H9 (cell line): ENCODE data around the gene MYRIP. TPM values are rescaled to one million over a fixed set of nuclear protein-coding genes. Genes with fewer than 3 reads are reported as not detected.

Source experiments
- DNase-seq: peaks from one replicate; pipeline ENCODE4 v3.0.0-alpha.2; 2017
- H2AFZ ChIP-seq: one replicate; pipeline ENCODE4 v1.6.1; 2013; ENCODE audit warnings: mild to moderate bottlenecking, low read length, control low read depth, moderate library complexity
- H2AK5ac ChIP-seq: 2 replicates; pipeline ENCODE4 v1.6.1; 2013; ENCODE audit warnings: low read length, control low read depth, mixed read lengths; ENCODE audit not compliant: insufficient read length
- H2BK120ac ChIP-seq: one replicate; pipeline ENCODE4 v1.6.1; 2013; ENCODE audit warnings: low read depth, mild to moderate bottlenecking, low read length, control low read depth, inconsistent platforms; ENCODE audit not compliant: poor library complexity, severe bottlenecking
- H2BK12ac ChIP-seq: 2 replicates; pipeline ENCODE4 v1.6.1; 2013; ENCODE audit warnings: low read length, control low read depth, mixed read lengths, low read depth; ENCODE audit not compliant: insufficient read length
- H2BK15ac ChIP-seq: 2 replicates; pipeline ENCODE4 v1.6.1; 2013; ENCODE audit warnings: low read depth, low read length, control low read depth
- H2BK20ac ChIP-seq: one replicate; pipeline ENCODE4 v1.6.1; 2013; ENCODE audit warnings: low read depth, mild to moderate bottlenecking, low read length, control low read depth, inconsistent platforms; ENCODE audit not compliant: poor library complexity, severe bottlenecking
- H2BK5ac ChIP-seq: 2 replicates; pipeline ENCODE4 v1.6.1; 2013; ENCODE audit warnings: low read length, control low read depth, mixed read lengths; ENCODE audit not compliant: insufficient read length
- H3K14ac ChIP-seq: 2 replicates; pipeline ENCODE4 v1.6.1; 2013; ENCODE audit warnings: low read length, control low read depth; ENCODE audit not compliant: insufficient read depth
- H3K18ac ChIP-seq: 2 replicates; pipeline ENCODE4 v1.6.1; 2013; ENCODE audit warnings: low read depth, mild to moderate bottlenecking, mixed read lengths, low read length, control low read depth; ENCODE audit not compliant: insufficient read length
- H3K23ac ChIP-seq: 2 replicates; pipeline ENCODE4 v1.6.1; 2013; ENCODE audit warnings: low read length, control low read depth, mixed read lengths, low read depth; ENCODE audit not compliant: insufficient read length
- H3K23me2 ChIP-seq: 2 replicates; pipeline ENCODE4 v1.6.1; 2013; ENCODE audit warnings: low read depth, mild to moderate bottlenecking, mixed read lengths, low read length, control low read depth; ENCODE audit not compliant: insufficient read length, poor library complexity, severe bottlenecking
- H3K27ac ChIP-seq: 2 replicates; pipeline ENCODE4 v1.5.1; 2013; ENCODE audit warnings: low read length, control low read depth, mixed read lengths, low read depth; ENCODE audit not compliant: insufficient read length
- H3K27me3 ChIP-seq: 2 replicates; pipeline ENCODE4 v1.6.1; 2013; ENCODE audit warnings: low read length, control low read depth, inconsistent platforms; ENCODE audit not compliant: insufficient read depth
- H3K4ac ChIP-seq: 2 replicates; pipeline ENCODE4 v1.6.1; 2013; ENCODE audit warnings: low read depth, mild to moderate bottlenecking, control low read depth, inconsistent platforms, low read length, moderate library complexity
- H3K4me1 ChIP-seq: 2 replicates; pipeline ENCODE4 v1.6.1; 2013; ENCODE audit warnings: low read length, control low read depth, inconsistent platforms; ENCODE audit not compliant: insufficient read depth
- H3K4me2 ChIP-seq: 2 replicates; pipeline ENCODE4 v1.6.1; 2013; ENCODE audit warnings: low read length, control low read depth, mixed read lengths; ENCODE audit not compliant: insufficient read length, insufficient read depth
- H3K56ac ChIP-seq: 2 replicates; pipeline ENCODE4 v1.6.1; 2013; ENCODE audit warnings: low read depth, mild to moderate bottlenecking, mixed read lengths, low read length, control low read depth; ENCODE audit not compliant: insufficient read length
- H3K79me1 ChIP-seq: 2 replicates; pipeline ENCODE4 v1.6.1; 2013; ENCODE audit warnings: low read depth, mild to moderate bottlenecking, moderate library complexity, low read length, control low read depth, inconsistent platforms; ENCODE audit not compliant: insufficient read depth, poor library complexity, severe bottlenecking
- H3K79me2 ChIP-seq: 2 replicates; pipeline ENCODE4 v1.6.1; 2013; ENCODE audit warnings: low read length, control low read depth, inconsistent platforms; ENCODE audit not compliant: insufficient read depth
- H3K9ac ChIP-seq: 2 replicates; pipeline ENCODE4 v1.6.1; 2013; ENCODE audit warnings: low read length, control low read depth, mixed read lengths; ENCODE audit not compliant: insufficient read length; ENCODE audit errors: extremely low read depth
- H3K9me3 ChIP-seq: one replicate; pipeline ENCODE4 v1.6.1; 2013; ENCODE audit warnings: low read depth, low read length, inconsistent platforms; ENCODE audit not compliant: control insufficient read depth
- H3T11ph ChIP-seq: one replicate; pipeline ENCODE4 v1.6.1; 2013; ENCODE audit warnings: mild to moderate bottlenecking, low read length, control low read depth, inconsistent platforms
- H4K20me1 ChIP-seq: one replicate; pipeline ENCODE4 v1.6.1; 2013; ENCODE audit not compliant: control insufficient read depth, insufficient read length, insufficient read depth
- H4K5ac ChIP-seq: 2 replicates; pipeline ENCODE4 v1.6.1; 2013; ENCODE audit warnings: low read depth, mild to moderate bottlenecking, mixed read lengths, low read length, control low read depth; ENCODE audit not compliant: insufficient read length
- H4K8ac ChIP-seq: replicated peaks from 2 replicates; pipeline ENCODE4 v1.6.1; 2013; ENCODE audit warnings: low read length, control low read depth, mixed read lengths, low read depth; ENCODE audit not compliant: insufficient read length
- H4K91ac ChIP-seq: 2 replicates; pipeline ENCODE4 v1.6.1; 2013; ENCODE audit warnings: low read depth, mild to moderate bottlenecking, moderate library complexity, mixed read lengths, low read length, control low read depth; ENCODE audit not compliant: insufficient read length
- H3K27ac Mint-ChIP-seq, 3 experiments: 2 replicates in 2 of 3; 3 replicates in 1 of 3; pipeline ENCODE4 v1.8.0; 2020 to 2021; ENCODE audit warnings: mixed read lengths in 3 of 3, mild to moderate bottlenecking in 1 of 3, moderate library complexity in 1 of 3
- H3K27me3 Mint-ChIP-seq: 2 replicates; pipeline ENCODE4 v1.8.0; 2021; ENCODE audit warnings: low read depth, mild to moderate bottlenecking, moderate library complexity, mixed read lengths
- H3K36me3 Mint-ChIP-seq, 3 experiments: 2 replicates in 2 of 3; 3 replicates in 1 of 3; pipeline ENCODE4 v1.8.0; 2020 to 2021; ENCODE audit warnings: low read depth in 3 of 3, mixed read lengths in 3 of 3; ENCODE audit not compliant: insufficient read depth in 1 of 3
- H3K4me1 Mint-ChIP-seq, 2 experiments: 2 replicates each; pipeline ENCODE4 v1.8.0; 2020; ENCODE audit warnings: mixed read lengths in 2 of 2
- H3K4me3 Mint-ChIP-seq, 2 experiments: 2 replicates in 1 of 2; 3 replicates in 1 of 2; pipeline ENCODE4 v1.8.0; 2020 to 2021; ENCODE audit warnings: mild to moderate bottlenecking in 2 of 2, mixed read lengths in 2 of 2, moderate library complexity in 1 of 2
- H3K9me3 Mint-ChIP-seq, 2 experiments: 2 replicates in 1 of 2; 3 replicates in 1 of 2; pipeline ENCODE4 v1.8.0; 2020; ENCODE audit warnings: mild to moderate bottlenecking in 2 of 2, mixed read lengths in 2 of 2, moderate library complexity in 1 of 2
- WGBS: extraction: QIAGEN DNeasy Blood & Tissue Kit; methylation state at CpG from one replicate; pipeline ENCODE4 v1.1.7; 2013; ENCODE audit warnings: missing lambda C conversion rate, low lambda C conversion rate, mixed read lengths; ENCODE audit not compliant: insufficient read length; ENCODE audit errors: extremely low coverage; 5-methylcytosine and 5-hydroxymethylcytosine counted together
- total RNA-seq: library from RNA; stranded (reverse); gene quantifications from 2 replicates; pipeline ENCODE4 v1.2.1, GENCODE V29; 2021
- TF ChIP-seq, protein P1 (sequence below): fragments of 200-600 bp; sonication (generic); conservative IDR thresholded peaks from 3 replicates; pipeline ENCODE4 v1.8.0; 2021; ENCODE audit warnings: antibody characterized with exemption, mild to moderate bottlenecking

MYRIP gene
- total RNA-seq, 1 experiment from 2014 or later: 1.8 TPM

DNA sequence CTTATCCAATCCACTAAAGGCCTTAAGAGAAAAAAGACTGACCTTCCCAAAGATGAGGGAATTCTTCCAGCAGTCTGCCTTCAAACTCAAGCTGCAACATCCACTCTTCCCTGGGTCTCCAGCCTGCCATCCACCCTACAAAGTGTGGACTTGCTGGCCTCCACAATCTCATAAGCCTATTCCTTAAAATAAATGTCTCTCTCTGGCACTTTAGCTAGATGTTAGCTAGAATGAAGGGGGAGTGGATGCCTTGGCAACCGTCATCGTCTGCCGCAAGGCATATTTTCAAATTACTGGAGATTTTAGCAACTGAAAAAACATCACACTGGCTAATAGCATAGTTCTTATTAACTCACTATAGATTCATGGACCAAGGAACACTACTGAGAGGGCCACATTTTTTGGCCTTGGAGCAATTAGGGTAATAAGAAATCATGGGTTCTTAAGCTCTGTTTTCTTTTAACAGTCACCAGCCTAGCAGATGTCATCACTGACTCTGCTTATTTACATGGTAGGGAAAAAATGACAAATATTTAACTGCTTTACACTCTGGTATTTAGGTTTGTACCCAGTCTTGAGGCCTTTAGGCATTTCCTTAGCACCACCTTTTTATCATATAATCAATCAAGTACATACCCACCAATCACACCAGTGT is 245.3 kb downstream of the MYRIP start:
- Histone ChIP-seq H3K23me2 (no peaks in the 10 kb centered on the region), H2BK120ac (no peak overlapping the region), H4K5ac (no peak overlapping the region), H4K8ac (no peak overlapping the region), H3K4me1 (no peaks in the 10 kb centered on the region), H3K4me2 (no peak overlapping the region), H3T11ph (no peak overlapping the region), H3K9me3 (no peaks in the 10 kb centered on the region), H2AFZ (no peak overlapping the region), H2BK20ac (no peak overlapping the region), H3K23ac (no peak overlapping the region), H4K91ac (no peak overlapping the region), H3K79me1 (no peaks in the 10 kb centered on the region), H4K20me1 (no peaks in the 10 kb centered on the region), H3K18ac (no peak overlapping the region), H2AK5ac (no peak overlapping the region), H3K56ac (no peak overlapping the region), H3K9ac (no peak overlapping the region), H3K79me2 (no peaks in the 10 kb centered on the region), H3K27me3 (no peaks in the 10 kb centered on the region), H3K4ac (no peak overlapping the region), H2BK15ac (no peak overlapping the region), H2BK5ac (no peak overlapping the region), H3K27ac (no peak overlapping the region), H2BK12ac (no peak overlapping the region), H3K14ac (no peak overlapping the region)
- TF ChIP-seq, protein P1, sequence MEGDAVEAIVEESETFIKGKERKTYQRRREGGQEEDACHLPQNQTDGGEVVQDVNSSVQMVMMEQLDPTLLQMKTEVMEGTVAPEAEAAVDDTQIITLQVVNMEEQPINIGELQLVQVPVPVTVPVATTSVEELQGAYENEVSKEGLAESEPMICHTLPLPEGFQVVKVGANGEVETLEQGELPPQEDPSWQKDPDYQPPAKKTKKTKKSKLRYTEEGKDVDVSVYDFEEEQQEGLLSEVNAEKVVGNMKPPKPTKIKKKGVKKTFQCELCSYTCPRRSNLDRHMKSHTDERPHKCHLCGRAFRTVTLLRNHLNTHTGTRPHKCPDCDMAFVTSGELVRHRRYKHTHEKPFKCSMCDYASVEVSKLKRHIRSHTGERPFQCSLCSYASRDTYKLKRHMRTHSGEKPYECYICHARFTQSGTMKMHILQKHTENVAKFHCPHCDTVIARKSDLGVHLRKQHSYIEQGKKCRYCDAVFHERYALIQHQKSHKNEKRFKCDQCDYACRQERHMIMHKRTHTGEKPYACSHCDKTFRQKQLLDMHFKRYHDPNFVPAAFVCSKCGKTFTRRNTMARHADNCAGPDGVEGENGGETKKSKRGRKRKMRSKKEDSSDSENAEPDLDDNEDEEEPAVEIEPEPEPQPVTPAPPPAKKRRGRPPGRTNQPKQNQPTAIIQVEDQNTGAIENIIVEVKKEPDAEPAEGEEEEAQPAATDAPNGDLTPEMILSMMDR: no peak
- Mint-ChIP-seq H3K36me3 (peaks cover 0 to 7% (median 1%) of the 10 kb centered on the region in 3 experiments; a peak in 3 of 7 replicates), H3K4me1 (0 out of 4 replicates have a peak, but pooled peaks cover 0 to 3% of the 10 kb centered on the region in 2 experiments), H3K27me3 (no peaks in the 10 kb centered on the region), H3K4me3 (no peak overlapping the region), H3K27ac (no peak overlapping the region), H3K9me3 (peaks cover 8 to 12% of the 10 kb centered on the region in 2 experiments; a peak in 4 of 5 replicates)
- WGBS: no CpG with 5 or more reads among the region's 3 CpGs
- no peak for DNase-seq
